Measurements from ENCODE around the gene ATP5MC3. TPM values are rescaled to one million over a fixed set of nuclear protein-coding genes. Genes with fewer than 3 reads are reported as not detected.

Gene ATP5MC3
- total and polyA plus RNA-seq, 2 of the 13 experiments (the other 11 are each of a cell fraction or from before 2014, with no cell fraction given), result 676 to 1,007 TPM

DNA sequence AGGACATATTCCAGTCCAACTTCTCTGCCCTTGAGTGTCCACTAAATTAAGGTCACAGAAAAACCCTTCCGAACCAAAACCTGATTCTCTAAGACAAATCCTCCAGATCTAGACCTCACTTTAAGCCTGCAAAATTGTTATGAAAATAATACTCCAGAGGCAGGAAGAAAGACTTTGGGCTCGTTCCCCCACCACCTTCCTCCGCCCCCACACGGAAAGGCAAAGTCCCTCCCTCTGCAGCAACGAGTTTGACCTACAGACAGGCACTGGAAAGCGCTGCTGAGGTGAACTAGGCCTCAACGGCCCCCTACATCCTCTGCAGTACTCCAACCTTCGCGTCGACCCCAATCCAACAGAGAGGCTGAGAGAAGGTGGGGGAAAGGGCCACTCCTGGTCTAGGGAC lies 808 bp downstream of the ATP5MC3 start (continued):
- TF ChIP-seq, protein P1, sequence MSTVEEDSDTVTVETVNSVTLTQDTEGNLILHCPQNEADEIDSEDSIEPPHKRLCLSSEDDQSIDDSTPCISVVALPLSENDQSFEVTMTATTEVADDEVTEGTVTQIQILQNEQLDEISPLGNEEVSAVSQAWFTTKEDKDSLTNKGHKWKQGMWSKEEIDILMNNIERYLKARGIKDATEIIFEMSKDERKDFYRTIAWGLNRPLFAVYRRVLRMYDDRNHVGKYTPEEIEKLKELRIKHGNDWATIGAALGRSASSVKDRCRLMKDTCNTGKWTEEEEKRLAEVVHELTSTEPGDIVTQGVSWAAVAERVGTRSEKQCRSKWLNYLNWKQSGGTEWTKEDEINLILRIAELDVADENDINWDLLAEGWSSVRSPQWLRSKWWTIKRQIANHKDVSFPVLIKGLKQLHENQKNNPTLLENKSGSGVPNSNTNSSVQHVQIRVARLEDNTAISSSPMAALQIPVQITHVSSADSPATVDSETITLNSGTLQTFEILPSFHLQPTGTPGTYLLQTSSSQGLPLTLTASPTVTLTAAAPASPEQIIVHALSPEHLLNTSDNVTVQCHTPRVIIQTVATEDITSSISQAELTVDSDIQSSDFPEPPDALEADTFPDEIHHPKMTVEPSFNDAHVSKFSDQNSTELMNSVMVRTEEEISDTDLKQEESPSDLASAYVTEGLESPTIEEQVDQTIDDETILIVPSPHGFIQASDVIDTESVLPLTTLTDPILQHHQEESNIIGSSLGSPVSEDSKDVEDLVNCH (CRISPR knock-in tag; IDR thresholded peaks at IDR 0.05), result no peak
- 0 out of 2 replicates have a peak, but pooled peaks have one; percentile 28 for TF ChIP-seq NAIF1 (CRISPR knock-in tag; IDR thresholded peaks at IDR 0.05; ENCODE audit: borderline replicate concordance)
- peak; percentile 65; the same call in 1 of the 2 replicates for TF ChIP-seq ZNF558 (CRISPR knock-in tag; IDR thresholded peaks at IDR 0.05; ENCODE audit: borderline replicate concordance)
- TF ChIP-seq ZNF781 (CRISPR knock-in tag; IDR thresholded peaks at IDR 0.05; ENCODE audit: borderline replicate concordance, not compliant biosample characterization), result peak; percentile 83
- no peak for TF ChIP-seq MATR3 (CRISPR knock-in tag; IDR thresholded peaks at IDR 0.05)
- 0 out of 2 replicates have a peak, but pooled peaks have one; percentile 60 for TF ChIP-seq JUND (CRISPR knock-in tag; IDR thresholded peaks at IDR 0.05)
- no peak for TF ChIP-seq PTBP1 (IDR thresholded peaks at IDR 0.05; ENCODE audit: low read depth, low read length, poor library complexity, severe bottlenecking)
- TF ChIP-seq NR2F1 (CRISPR knock-in tag; IDR thresholded peaks at IDR 0.05), result peak in 1 of 2 experiments; percentile 36; a peak in 1 of 4 replicates
- TF ChIP-seq TARDBP (CRISPR knock-in tag; IDR thresholded peaks at IDR 0.05), result no peak
- TF ChIP-seq ZKSCAN8 (CRISPR knock-in tag; IDR thresholded peaks at IDR 0.05; ENCODE audit: borderline replicate concordance), result no peak
- peak; percentile 37; the same call in 1 of the 2 replicates for TF ChIP-seq POGZ (CRISPR knock-in tag; IDR thresholded peaks at IDR 0.05)
- peak; percentile 72 for TF ChIP-seq ESRRA (CRISPR knock-in tag; IDR thresholded peaks at IDR 0.05; ENCODE audit: low read depth)
- TF ChIP-seq HDAC1 (CRISPR knock-in tag; IDR thresholded peaks at IDR 0.05), result no peak; the same call in 1 of the 2 replicates
- TF ChIP-seq ZBTB38 (CRISPR knock-in tag; IDR thresholded peaks at IDR 0.05), result peak; percentile 81
- TF ChIP-seq CBX5 (CRISPR knock-in tag; IDR thresholded peaks at IDR 0.05; ENCODE audit: borderline replicate concordance), result 0 out of 2 replicates have a peak, but pooled peaks have one; percentile 40
- TF ChIP-seq ERF (CRISPR knock-in tag; IDR thresholded peaks at IDR 0.05), result no peak; the same call in 1 of the 2 replicates
- 0 out of 2 replicates have a peak, but pooled peaks have one; percentile 55 for TF ChIP-seq ZNF20 (CRISPR knock-in tag; IDR thresholded peaks at IDR 0.05)
- TF ChIP-seq NR0B2 (CRISPR knock-in tag; IDR thresholded peaks at IDR 0.05), result 0 out of 2 replicates have a peak, but pooled peaks have one; percentile 15
- TF ChIP-seq, protein P2, sequence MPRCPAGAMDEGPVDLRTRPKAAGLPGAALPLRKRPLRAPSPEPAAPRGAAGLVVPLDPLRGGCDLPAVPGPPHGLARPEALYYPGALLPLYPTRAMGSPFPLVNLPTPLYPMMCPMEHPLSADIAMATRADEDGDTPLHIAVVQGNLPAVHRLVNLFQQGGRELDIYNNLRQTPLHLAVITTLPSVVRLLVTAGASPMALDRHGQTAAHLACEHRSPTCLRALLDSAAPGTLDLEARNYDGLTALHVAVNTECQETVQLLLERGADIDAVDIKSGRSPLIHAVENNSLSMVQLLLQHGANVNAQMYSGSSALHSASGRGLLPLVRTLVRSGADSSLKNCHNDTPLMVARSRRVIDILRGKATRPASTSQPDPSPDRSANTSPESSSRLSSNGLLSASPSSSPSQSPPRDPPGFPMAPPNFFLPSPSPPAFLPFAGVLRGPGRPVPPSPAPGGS (CRISPR knock-in tag; IDR thresholded peaks at IDR 0.05), result no peak; the same call in 1 of the 2 replicates
- peak; percentile 69; the same call in 1 of the 2 replicates for TF ChIP-seq IRF2 (CRISPR knock-in tag; IDR thresholded peaks at IDR 0.05)
- TF ChIP-seq KLF12 (CRISPR knock-in tag; IDR thresholded peaks at IDR 0.05; ENCODE audit: borderline replicate concordance), result no peak
- no peak for TF ChIP-seq CEBPB (IDR thresholded peaks at IDR 0.05; ENCODE audit: borderline replicate concordance, low read depth, low read length)
- peak; percentile 63 for TF ChIP-seq HNF4A (CRISPR knock-in tag; IDR thresholded peaks at IDR 0.05)
- no peak for TF ChIP-seq E2F2 (CRISPR knock-in tag; IDR thresholded peaks at IDR 0.05; ENCODE audit: borderline replicate concordance)
